Measurements from ENCODE around the gene ARSG.

GRCh38 chr17:68463211-68464019, 172.1 kb downstream of the ARSG start:
- TF ChIP-seq SUZ12 (IDR thresholded peaks at IDR 0.05; ENCODE audit: low read length) (no peak), CTCF (IDR thresholded peaks at IDR 0.05; ENCODE audit: control extremely low read depth in 1 of 3, insufficient read depth in 1 of 3, low read depth in 1 of 3, low read length in 3 of 3) (no peak), POLR2AphosphoS5 (IDR thresholded peaks at IDR 0.05; ENCODE audit: low read depth, low read length) (no peak), EZH2 (IDR thresholded peaks at IDR 0.05; ENCODE audit: low read depth, low read length, severe bottlenecking) (no peak), POLR2A (IDR thresholded peaks at IDR 0.05; ENCODE audit: control extremely low read depth in 1 of 2, low read depth in 2 of 2, low read length in 2 of 2) (no peak)

Data from H1 (cell line).